GM12874 (cell line): Measurements from ENCODE around the gene PCDHB16.
"Not testable (repeated sequence)": the region's sequence is repeated elsewhere in the genome, so short reads cannot be mapped to it uniquely, and the experiment has no call there.

Experiments
- CTCF ChIP-seq: IDR thresholded peaks from 2 replicates; pipeline ENCODE4 v1.5.1; 2011; ENCODE audit warnings: low read depth, mild to moderate bottlenecking, control low read depth, low read length, moderate library complexity; ENCODE audit not compliant: insufficient read depth

The PCDHB16 gene

DNA sequence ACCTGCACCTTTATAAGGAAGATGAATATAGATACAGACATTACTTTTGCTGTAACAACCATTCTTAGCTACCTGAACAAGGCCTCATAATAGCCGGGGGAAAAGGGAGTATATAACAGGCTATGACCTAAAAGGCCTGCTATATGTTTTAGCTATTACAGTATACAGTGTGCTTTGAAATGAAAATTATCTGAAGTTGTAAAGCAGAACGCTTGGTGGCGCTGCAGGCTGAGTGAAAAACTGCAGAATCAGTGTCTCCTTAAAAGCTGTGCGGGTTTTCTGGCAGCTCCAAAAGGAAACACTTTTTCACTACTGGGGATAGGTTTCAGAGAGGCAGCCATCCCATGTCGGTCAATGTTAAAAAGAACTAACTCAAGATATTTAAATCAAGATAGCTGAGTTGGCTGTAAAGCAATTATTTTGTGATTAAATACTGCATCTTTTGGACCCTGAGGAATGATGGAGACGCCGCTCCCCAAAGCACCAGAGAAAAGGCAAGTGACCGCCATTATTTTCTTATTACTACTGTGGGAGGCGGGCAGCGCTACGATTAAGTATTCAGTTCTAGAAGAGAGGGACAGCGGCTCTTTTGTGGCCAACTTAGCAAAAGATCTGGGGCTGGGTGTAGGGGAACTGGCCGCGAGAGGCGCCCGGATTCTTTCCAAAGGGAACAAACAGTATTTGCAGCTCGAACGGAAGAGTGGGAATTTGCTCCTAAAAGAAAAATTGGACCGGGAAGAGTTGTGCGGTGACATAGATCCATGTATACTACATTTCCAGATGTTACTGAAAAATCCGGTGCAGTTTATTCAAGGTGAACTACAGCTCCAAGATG, 26.4 kb upstream of the PCDHB16 start:
- TF ChIP-seq CTCF = no peak

DNA sequence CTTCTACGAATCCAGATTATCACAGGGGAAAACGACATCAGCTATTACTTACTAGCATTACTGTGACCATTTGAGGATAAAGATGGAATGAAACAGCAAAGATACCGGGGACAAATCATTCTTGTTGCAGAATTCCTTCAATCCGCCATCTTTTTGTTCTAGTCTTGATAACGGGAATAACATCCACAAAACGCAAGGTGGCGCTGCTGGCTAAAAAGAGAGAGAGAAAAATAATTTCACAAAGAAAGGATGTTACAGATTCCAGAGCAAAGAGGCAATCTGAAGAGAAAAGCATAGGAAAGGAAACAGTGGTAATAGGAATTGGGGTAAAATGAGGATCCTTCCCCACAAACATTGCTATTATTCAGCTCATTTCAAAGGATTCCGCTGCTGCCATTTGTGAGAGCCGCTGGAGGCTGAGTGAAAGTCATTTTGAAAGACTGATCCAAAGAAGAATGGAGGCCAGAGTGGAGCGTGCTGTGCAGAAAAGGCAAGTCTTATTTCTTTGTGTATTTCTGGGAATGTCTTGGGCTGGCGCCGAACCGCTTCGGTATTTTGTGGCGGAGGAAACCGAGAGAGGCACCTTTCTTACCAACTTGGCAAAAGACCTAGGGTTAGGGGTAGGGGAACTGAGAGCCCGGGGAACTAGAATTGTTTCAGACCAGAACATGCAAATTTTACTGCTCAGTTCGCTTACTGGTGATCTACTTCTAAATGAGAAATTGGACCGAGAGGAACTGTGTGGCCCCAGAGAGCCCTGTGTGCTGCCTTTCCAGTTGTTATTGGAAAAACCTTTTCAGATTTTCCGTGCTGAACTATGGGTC, 9.6 kb upstream of the PCDHB16 start, which contains the start of gene PCDHB7:
Gene PCDHB7 (plus strand): TSS at position 264 of the 824 bp plus-strand sequence. CDS start 192 bp downstream, at position 456.
- TF ChIP-seq CTCF = no peak

GRCh38 chr5:141175933-141176332, 6.3 kb upstream of the PCDHB16 start:
- TF ChIP-seq CTCF = no peak

- not testable (repeated sequence) for TF ChIP-seq CTCF
These were observed 4.5 kb upstream of the PCDHB16 start, which contains the start of gene PCDHB8 for GRCh38 chr5:141177577-141178191. PCDHB8 (plus strand) TSS chr5:141177790; CDS start chr5:141178035, 245 bp downstream.

GRCh38 chr5:141180313-141180712, 1.9 kb upstream of the PCDHB16 start:
- no peak for TF ChIP-seq CTCF

DNA sequence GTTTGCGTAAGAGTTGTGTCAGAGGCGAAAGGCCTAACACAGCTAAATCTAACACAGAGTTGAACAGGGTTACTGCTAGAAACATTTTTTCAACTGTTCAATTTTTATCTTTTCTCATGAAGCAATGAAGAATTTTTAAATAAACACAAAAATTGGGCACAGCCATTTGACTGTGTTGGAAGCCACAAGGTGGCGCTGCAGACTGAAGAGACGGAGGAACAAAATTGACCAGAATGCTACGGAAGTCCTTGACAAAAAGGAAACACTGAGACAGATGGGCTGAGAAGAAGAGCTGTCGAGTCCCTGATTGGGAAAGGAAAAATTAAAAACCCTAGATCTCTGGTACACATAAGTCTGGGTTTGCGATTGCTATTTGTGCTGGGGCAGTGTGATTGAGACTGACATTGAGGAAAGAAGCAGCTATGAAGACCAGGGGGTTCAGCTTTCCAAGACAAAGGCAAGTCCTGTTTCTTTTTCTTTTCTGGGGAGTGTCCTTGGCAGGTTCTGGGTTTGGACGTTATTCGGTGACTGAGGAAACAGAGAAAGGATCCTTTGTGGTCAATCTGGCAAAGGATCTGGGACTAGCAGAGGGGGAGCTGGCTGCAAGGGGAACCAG, 4.8 kb downstream of the PCDHB16 start, which contains the start of gene PCDHB9:
Gene PCDHB9 (plus strand): TSS at position 265 of the 616 bp plus-strand sequence. CDS start 158 bp downstream, at position 423.
- peak; percentile 40 for TF ChIP-seq CTCF
